Esophagus muscularis mucosa (tissue), 4 donors: ENCODE measurements around the gene RASSF3.

ENCODE experiments used
- CTCF ChIP-seq, 3 experiments: fragments of 200-600 bp in 2 of 3; fragments of 450-650 bp in 1 of 3; sonication (generic) in 2 of 3; IDR thresholded peaks; one replicate each; pipeline ENCODE4 v1.5.1; 2017 to 2019; ENCODE audit warnings: antibody characterized with exemption in 3 of 3, mild to moderate bottlenecking in 2 of 3, moderate library complexity in 1 of 3
- EP300 ChIP-seq: sonication (generic); formaldehyde crosslinking; IDR thresholded peaks from one replicate; pipeline ENCODE4 v1.6.1; 2017; ENCODE audit warnings: antibody characterized with exemption
- POLR2AphosphoS5 ChIP-seq, 2 donors: sonication (generic); formaldehyde crosslinking; IDR thresholded peaks; one replicate each; pipeline ENCODE4 v1.6.1; 2017; ENCODE audit warnings: antibody characterized with exemption in 2 of 2

GRCh38 chr12:64571411-64571810 lies 38.9 kb upstream of the RASSF3 start:
- TF ChIP-seq CTCF (IDR thresholded peaks at IDR 0.05) (no peak), EP300 (no peak), POLR2AphosphoS5 (IDR thresholded peaks at IDR 0.05) (no peak)
